AG09309 (cell line): Measurements from ENCODE around the gene RERE.
A peak's percentile ranks its signal among the peaks of the same experiment; 100 is the strongest.

Experiments
- DNase-seq: peaks from one replicate; pipeline ENCODE4 v3.0.0-alpha.2; 2010; ENCODE audit warnings: low read depth
- H3K4me3 ChIP-seq: 2 replicates; pipeline ENCODE4 v1.5.1; 2011; ENCODE audit warnings: mild to moderate bottlenecking, low read depth, low read length, moderate library complexity; ENCODE audit not compliant: control insufficient read depth
- CTCF ChIP-seq: IDR thresholded peaks from 2 replicates; pipeline ENCODE4 v1.5.1; 2011; ENCODE audit warnings: mild to moderate bottlenecking, low read depth, low read length, inconsistent platforms; ENCODE audit not compliant: insufficient read depth, control insufficient read depth; ENCODE audit errors: missing control alignments

Gene RERE

GRCh38 chr1:8533907-8534306 lies 283.5 kb downstream of the RERE start:
- no peak overlapping the region for H3K4me3 ChIP-seq
- TF ChIP-seq CTCF: no peak
- no peak for DNase-seq

GRCh38 chr1:8533124-8533523 lies 284.3 kb downstream of the RERE start:
- DNase-seq: no peak
- H3K4me3 ChIP-seq: no peak overlapping the region
- TF ChIP-seq CTCF: no peak

GRCh38 chr1:8529901-8530300 lies 287.5 kb downstream of the RERE start:
- DNase-seq: no peak
- no peak for TF ChIP-seq CTCF
- no peak overlapping the region for H3K4me3 ChIP-seq

GRCh38 chr1:8527941-8528340 lies 289.5 kb downstream of the RERE start:
- no peak for DNase-seq
- no peak for TF ChIP-seq CTCF
- no peak overlapping the region for H3K4me3 ChIP-seq

- peak overlapping the region; percentile 44 for H3K4me3 ChIP-seq
- no peak for TF ChIP-seq CTCF
- DNase-seq: peak; percentile 82
Observed at GRCh38 chr1:8525558-8526275, 291.7 kb downstream of the RERE start.

- DNase-seq: no peak
- H3K4me3 ChIP-seq: peak overlapping the region; percentile 44
- no peak for TF ChIP-seq CTCF
Observed at GRCh38 chr1:8525216-8525557, 292.3 kb downstream of the RERE start.
